HepG2 (cell line): ENCODE measurements around the gene ARHGEF40. TPM values are rescaled to one million over a fixed set of nuclear protein-coding genes. Genes with fewer than 3 reads are reported as not detected.

ENCODE experiments used
- ARNT2 ChIP-seq: sonication (generic); formaldehyde crosslinking; IDR thresholded peaks from 2 replicates; pipeline ENCODE4 v1.8.0; 2022; ENCODE audit warnings: mild to moderate bottlenecking, low read depth, missing genetic modification reagents, moderate library complexity
- ELF4 ChIP-seq: sonication (generic); formaldehyde crosslinking; IDR thresholded peaks from 2 replicates; pipeline ENCODE4 v1.5.0; 2020; ENCODE audit warnings: missing genetic modification reagents, mild to moderate bottlenecking, moderate library complexity, borderline replicate concordance
- HMGA1 ChIP-seq: sonication (generic); formaldehyde crosslinking; conservative IDR thresholded peaks from 2 replicates; pipeline ENCODE4 v1.4.0; 2020; ENCODE audit warnings: missing genetic modification reagents
- HOXA3 ChIP-seq: sonication (generic); formaldehyde crosslinking; IDR thresholded peaks from 2 replicates; pipeline ENCODE4 v1.5.0; 2020; ENCODE audit warnings: missing genetic modification reagents
- KDM5A ChIP-seq: fragments of 200-600 bp; sonication (generic); IDR thresholded peaks from 2 replicates; pipeline ENCODE4 v1.7.0; 2018; ENCODE audit warnings: antibody characterized with exemption, mild to moderate bottlenecking, low read length, borderline replicate concordance
- MED13 ChIP-seq: sonication (generic); formaldehyde crosslinking; IDR thresholded peaks from 2 replicates; pipeline ENCODE4 v1.5.0; 2020; ENCODE audit warnings: missing genetic modification reagents
- MTA1 ChIP-seq: sonication (generic); formaldehyde crosslinking; IDR thresholded peaks from 2 replicates; pipeline ENCODE4 v1.4.0; 2020; ENCODE audit warnings: missing genetic modification reagents, mild to moderate bottlenecking, borderline replicate concordance
- NRL ChIP-seq: sonication (generic); formaldehyde crosslinking; IDR thresholded peaks from 2 replicates; pipeline ENCODE4 v1.5.0; 2020; ENCODE audit warnings: missing genetic modification reagents, mild to moderate bottlenecking, moderate library complexity, borderline replicate concordance
- POLR2A ChIP-seq, 2 experiments: IDR thresholded peaks; 2 replicates each; pipeline ENCODE4 v1.6.1; 2011; ENCODE audit warnings: low read depth in 2 of 2, low read length in 2 of 2, mild to moderate bottlenecking in 1 of 2, moderate library complexity in 1 of 2; ENCODE audit not compliant: insufficient read depth in 1 of 2
- RBAK ChIP-seq: sonication (generic); formaldehyde crosslinking; IDR thresholded peaks from 2 replicates; pipeline ENCODE4 v1.5.1; 2020; ENCODE audit warnings: mild to moderate bottlenecking, missing genetic modification reagents
- RELA ChIP-seq: sonication (generic); formaldehyde crosslinking; IDR thresholded peaks from 2 replicates; pipeline ENCODE4 v1.4.0; 2020; ENCODE audit warnings: missing genetic modification reagents
- SOX13 ChIP-seq, 3 experiments: fragments of 450-650 bp in 1 of 3; sonication (generic) in 1 of 3; formaldehyde crosslinking in 1 of 3; IDR thresholded peaks in 2 of 3; conservative IDR thresholded peaks in 1 of 3; 2 replicates each; pipeline versions ENCODE4 v1.5.0 to v1.6.1; 2016 to 2020; ENCODE audit warnings: antibody characterized with exemption in 1 of 3, mild to moderate bottlenecking in 1 of 3, missing compliant biosample characterization in 1 of 3, missing genetic modification reagents in 1 of 3, moderate library complexity in 1 of 3
- TOE1 ChIP-seq: sonication (generic); formaldehyde crosslinking; IDR thresholded peaks from 2 replicates; pipeline ENCODE4 v1.4.0; 2020; ENCODE audit warnings: mild to moderate bottlenecking, missing genetic modification reagents
- TOPORS ChIP-seq: sonication (generic); formaldehyde crosslinking; IDR thresholded peaks from 2 replicates; pipeline ENCODE4 v1.8.0; 2023; ENCODE audit warnings: mild to moderate bottlenecking, missing genetic modification reagents
- ZFY ChIP-seq: sonication (generic); formaldehyde crosslinking; IDR thresholded peaks from 2 replicates; pipeline ENCODE4 v1.4.0; 2020; ENCODE audit warnings: missing genetic modification reagents
- ZNF468 ChIP-seq: sonication (generic); formaldehyde crosslinking; IDR thresholded peaks from 2 replicates; pipeline ENCODE4 v1.8.0; 2022; ENCODE audit warnings: mild to moderate bottlenecking, moderate library complexity, missing genetic modification reagents
- ZNF589 ChIP-seq: sonication (generic); formaldehyde crosslinking; conservative IDR thresholded peaks from 2 replicates; pipeline ENCODE4 v1.8.0; 2022; ENCODE audit warnings: mild to moderate bottlenecking, moderate library complexity, missing genetic modification reagents
- ZNF709 ChIP-seq: sonication (generic); formaldehyde crosslinking; IDR thresholded peaks from 2 replicates; pipeline ENCODE4 v1.5.0; 2020; ENCODE audit warnings: mild to moderate bottlenecking, missing genetic modification reagents
- ZNF768 ChIP-seq: sonication (generic); formaldehyde crosslinking; IDR thresholded peaks from 2 replicates; pipeline ENCODE4 v1.4.0; 2020; ENCODE audit warnings: missing genetic modification reagents
- ZNF775 ChIP-seq: sonication (generic); formaldehyde crosslinking; IDR thresholded peaks from 2 replicates; pipeline ENCODE4 v1.4.0; 2020; ENCODE audit warnings: missing genetic modification reagents, mild to moderate bottlenecking, moderate library complexity, borderline replicate concordance
- ZNF850 ChIP-seq: sonication (generic); formaldehyde crosslinking; conservative IDR thresholded peaks from 2 replicates; pipeline ENCODE4 v1.9.0; 2021; ENCODE audit warnings: mild to moderate bottlenecking, missing genetic modification reagents
- ZNF891 ChIP-seq: sonication (generic); formaldehyde crosslinking; IDR thresholded peaks from 2 replicates; pipeline ENCODE4 v1.5.0; 2020; ENCODE audit warnings: mild to moderate bottlenecking, missing genetic modification reagents
- polyA plus RNA-seq, 8 experiments: library from polyadenylated mRNA; depleted of rRNA in 3 of 8; stranded (reverse) in 7 of 8; unstranded in 1 of 8; fragments of >200 nt; fragmentation: Illumina TruSeq in 4 of 8; extraction: Trizol in 4 of 8; gene quantifications; 2 replicates each; pipeline versions ENCODE4 v1.2.1 to v1.2.3, GENCODE V29; 2011 to 2016; ENCODE audit warnings: low read depth in 4 of 8, missing spikeins in 1 of 8, mixed read lengths in 1 of 8; ENCODE audit not compliant: insufficient read depth in 1 of 8
- total RNA-seq, 5 experiments: library from RNA; depleted of rRNA; stranded (reverse); fragments of >200 nt; fragmentation: Illumina TruSeq; extraction: Trizol; gene quantifications; 2 replicates each; pipeline ENCODE4 v1.2.3, GENCODE V29; 2016; ENCODE audit warnings: low read depth in 1 of 5
- TF ChIP-seq, protein P1 (sequence below): sonication (generic); formaldehyde crosslinking; IDR thresholded peaks from 2 replicates; pipeline ENCODE4 v1.5.0; 2020; ENCODE audit warnings: mild to moderate bottlenecking, missing genetic modification reagents
- TF ChIP-seq, protein P2 (sequence below): IDR thresholded peaks from 2 replicates; pipeline ENCODE4 v1.4.0; 2020; ENCODE audit warnings: mild to moderate bottlenecking, missing genetic modification reagents

Gene ARHGEF40
- total and polyA plus RNA-seq, 2 of the 13 experiments (the other 11 are each of a cell fraction or from before 2014, with no cell fraction given) = 28.1 to 78.1 TPM

DNA sequence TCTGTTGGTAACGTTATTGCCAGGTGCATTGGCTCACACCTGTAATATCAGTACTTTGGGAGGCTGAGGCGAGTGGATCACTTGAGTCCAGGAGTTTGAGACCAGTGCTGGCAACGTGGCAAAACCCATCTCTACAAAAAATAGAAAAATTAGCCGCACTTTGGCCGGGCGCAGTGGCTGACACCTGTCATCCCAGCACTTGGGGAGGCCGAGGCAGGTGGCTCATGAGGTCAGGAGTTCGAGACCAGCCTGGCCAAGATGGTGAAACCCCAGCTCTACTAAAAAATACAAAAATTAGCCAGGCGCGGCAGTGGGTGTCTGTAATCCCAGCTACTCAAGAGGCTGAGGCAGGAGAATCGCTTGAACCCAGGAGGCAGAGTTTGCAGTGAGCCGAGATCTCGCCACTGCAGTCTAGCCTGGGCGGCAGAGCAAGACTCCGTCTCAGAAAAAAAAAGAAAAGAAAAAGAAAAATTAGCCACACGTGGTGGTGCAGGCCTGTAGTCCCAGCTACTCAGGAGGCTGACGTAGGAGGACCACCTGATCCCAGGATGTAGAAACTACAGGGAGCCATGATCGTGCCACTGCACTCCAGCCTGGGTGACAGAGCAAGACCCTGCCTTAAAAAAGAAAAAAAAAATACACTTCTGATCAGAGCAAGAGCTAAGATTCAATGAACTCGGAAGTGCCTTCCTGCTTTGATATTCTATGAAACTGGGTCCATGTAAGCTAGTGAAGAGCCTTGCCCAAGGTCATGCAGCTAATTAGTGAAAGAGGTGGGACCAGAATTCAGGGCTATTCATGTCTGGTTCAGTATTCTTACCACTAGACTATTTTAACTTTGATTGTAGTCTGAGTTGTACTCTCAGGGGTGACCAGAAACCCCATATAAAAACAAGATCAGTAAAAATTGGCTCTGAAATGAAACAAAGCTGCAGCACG, 16.7 kb upstream of the ARHGEF40 start (continued):
- TF ChIP-seq ELF4 (peak; percentile 21; the same call in 1 of the 2 replicates), MTA1 (no peak), RBAK (CRISPR knock-in tag) (0 out of 2 replicates have a peak, but pooled peaks have one; percentile 32), HMGA1 (CRISPR knock-in tag) (no peak), SOX13 (IDR thresholded peaks at IDR 0.05) (no peak), SOX13 (CRISPR knock-in tag; conservative IDR thresholded peaks at IDR 0.05 in 1 of 2, IDR thresholded peaks at IDR 0.05 in 1 of 2) (peak in 1 of 2 experiments; percentile 16; a peak in 1 of 4 replicates), ZNF850 (no peak), MED13 (CRISPR knock-in tag) (no peak), KDM5A (no peak), ZNF775 (CRISPR knock-in tag) (no peak), POLR2A (IDR thresholded peaks at IDR 0.05; ENCODE audit: insufficient read depth in 1 of 2, low read depth in 2 of 2, low read length in 2 of 2) (no peak), ZNF709 (CRISPR knock-in tag) (no peak), ZNF891 (0 out of 2 replicates have a peak, but pooled peaks have one; percentile 30), ZNF768 (no peak), TOE1 (no peak), TOPORS (CRISPR knock-in tag) (no peak), NRL (no peak; the same call in 1 of the 2 replicates), ZFY (CRISPR knock-in tag) (peak; percentile 33; the same call in 1 of the 2 replicates), ZNF589 (CRISPR knock-in tag) (no peak), ZNF468 (CRISPR knock-in tag) (no peak), ARNT2 (CRISPR knock-in tag) (peak; percentile 53; the same call in 1 of the 2 replicates), RELA (CRISPR knock-in tag) (no peak), HOXA3 (CRISPR knock-in tag) (peak; percentile 11; the same call in 1 of the 2 replicates)
- TF ChIP-seq, protein P1, sequence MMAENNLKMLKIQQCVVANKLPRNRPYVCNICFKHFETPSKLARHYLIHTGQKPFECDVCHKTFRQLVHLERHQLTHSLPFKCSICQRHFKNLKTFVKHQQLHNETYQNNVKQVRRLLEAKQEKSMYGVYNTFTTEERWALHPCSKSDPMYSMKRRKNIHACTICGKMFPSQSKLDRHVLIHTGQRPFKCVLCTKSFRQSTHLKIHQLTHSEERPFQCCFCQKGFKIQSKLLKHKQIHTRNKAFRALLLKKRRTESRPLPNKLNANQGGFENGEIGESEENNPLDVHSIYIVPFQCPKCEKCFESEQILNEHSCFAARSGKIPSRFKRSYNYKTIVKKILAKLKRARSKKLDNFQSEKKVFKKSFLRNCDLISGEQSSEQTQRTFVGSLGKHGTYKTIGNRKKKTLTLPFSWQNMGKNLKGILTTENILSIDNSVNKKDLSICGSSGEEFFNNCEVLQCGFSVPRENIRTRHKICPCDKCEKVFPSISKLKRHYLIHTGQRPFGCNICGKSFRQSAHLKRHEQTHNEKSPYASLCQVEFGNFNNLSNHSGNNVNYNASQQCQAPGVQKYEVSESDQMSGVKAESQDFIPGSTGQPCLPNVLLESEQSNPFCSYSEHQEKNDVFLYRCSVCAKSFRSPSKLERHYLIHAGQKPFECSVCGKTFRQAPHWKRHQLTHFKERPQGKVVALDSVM = no peak
- TF ChIP-seq, protein P2, sequence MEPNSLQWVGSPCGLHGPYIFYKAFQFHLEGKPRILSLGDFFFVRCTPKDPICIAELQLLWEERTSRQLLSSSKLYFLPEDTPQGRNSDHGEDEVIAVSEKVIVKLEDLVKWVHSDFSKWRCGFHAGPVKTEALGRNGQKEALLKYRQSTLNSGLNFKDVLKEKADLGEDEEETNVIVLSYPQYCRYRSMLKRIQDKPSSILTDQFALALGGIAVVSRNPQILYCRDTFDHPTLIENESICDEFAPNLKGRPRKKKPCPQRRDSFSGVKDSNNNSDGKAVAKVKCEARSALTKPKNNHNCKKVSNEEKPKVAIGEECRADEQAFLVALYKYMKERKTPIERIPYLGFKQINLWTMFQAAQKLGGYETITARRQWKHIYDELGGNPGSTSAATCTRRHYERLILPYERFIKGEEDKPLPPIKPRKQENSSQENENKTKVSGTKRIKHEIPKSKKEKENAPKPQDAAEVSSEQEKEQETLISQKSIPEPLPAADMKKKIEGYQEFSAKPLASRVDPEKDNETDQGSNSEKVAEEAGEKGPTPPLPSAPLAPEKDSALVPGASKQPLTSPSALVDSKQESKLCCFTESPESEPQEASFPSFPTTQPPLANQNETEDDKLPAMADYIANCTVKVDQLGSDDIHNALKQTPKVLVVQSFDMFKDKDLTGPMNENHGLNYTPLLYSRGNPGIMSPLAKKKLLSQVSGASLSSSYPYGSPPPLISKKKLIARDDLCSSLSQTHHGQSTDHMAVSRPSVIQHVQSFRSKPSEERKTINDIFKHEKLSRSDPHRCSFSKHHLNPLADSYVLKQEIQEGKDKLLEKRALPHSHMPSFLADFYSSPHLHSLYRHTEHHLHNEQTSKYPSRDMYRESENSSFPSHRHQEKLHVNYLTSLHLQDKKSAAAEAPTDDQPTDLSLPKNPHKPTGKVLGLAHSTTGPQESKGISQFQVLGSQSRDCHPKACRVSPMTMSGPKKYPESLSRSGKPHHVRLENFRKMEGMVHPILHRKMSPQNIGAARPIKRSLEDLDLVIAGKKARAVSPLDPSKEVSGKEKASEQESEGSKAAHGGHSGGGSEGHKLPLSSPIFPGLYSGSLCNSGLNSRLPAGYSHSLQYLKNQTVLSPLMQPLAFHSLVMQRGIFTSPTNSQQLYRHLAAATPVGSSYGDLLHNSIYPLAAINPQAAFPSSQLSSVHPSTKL (CRISPR knock-in tag) = 0 out of 2 replicates have a peak, but pooled peaks have one; percentile 18
